WTC11 (cell line): ENCODE data around the gene GATD1.

Source experiments
- ELF4 ChIP-seq: sonication (generic); formaldehyde crosslinking; IDR thresholded peaks from 2 replicates; pipeline ENCODE4 v1.8.1; 2022; ENCODE audit warnings: low read depth, mild to moderate bottlenecking, moderate library complexity, missing genetic modification reagents
- FOXP1 ChIP-seq: sonication (generic); formaldehyde crosslinking; IDR thresholded peaks from 2 replicates; pipeline ENCODE4 v1.8.0; 2022; ENCODE audit warnings: missing genetic modification reagents, mild to moderate bottlenecking, moderate library complexity, borderline replicate concordance
- KAT7 ChIP-seq: sonication (generic); formaldehyde crosslinking; IDR thresholded peaks from 2 replicates; pipeline ENCODE4 v1.8.1; 2023; ENCODE audit warnings: missing genetic modification reagents, mild to moderate bottlenecking, borderline replicate concordance
- MYBL2 ChIP-seq: sonication (generic); formaldehyde crosslinking; IDR thresholded peaks from 2 replicates; pipeline ENCODE4 v1.8.1; 2023; ENCODE audit warnings: mild to moderate bottlenecking, moderate library complexity, missing genetic modification reagents
- NFYB ChIP-seq: sonication (generic); formaldehyde crosslinking; conservative IDR thresholded peaks from 2 replicates; pipeline ENCODE4 v1.8.0; 2022; ENCODE audit warnings: low read depth, missing genetic modification reagents
- NR2C2 ChIP-seq: sonication (generic); formaldehyde crosslinking; IDR thresholded peaks from 2 replicates; pipeline ENCODE4 v1.8.0; 2022; ENCODE audit warnings: mild to moderate bottlenecking, missing genetic modification reagents
- SMAD3 ChIP-seq: sonication (generic); formaldehyde crosslinking; IDR thresholded peaks from 2 replicates; pipeline ENCODE4 v1.8.0; 2022; ENCODE audit warnings: missing genetic modification reagents, mild to moderate bottlenecking, borderline replicate concordance
- TCF7 ChIP-seq: sonication (generic); formaldehyde crosslinking; IDR thresholded peaks from 2 replicates; pipeline ENCODE4 v1.8.0; 2022; ENCODE audit warnings: mild to moderate bottlenecking, low read depth, missing genetic modification reagents, moderate library complexity
- ZNF121 ChIP-seq: sonication (generic); formaldehyde crosslinking; IDR thresholded peaks from 2 replicates; pipeline ENCODE4 v1.8.0; 2023; ENCODE audit warnings: missing genetic modification reagents
- TF ChIP-seq, protein P1 (sequence below): fragments of 200-600 bp; IDR thresholded peaks from 2 replicates; pipeline ENCODE4 v1.8.0; 2022; ENCODE audit warnings: antibody characterized with exemption
- TF ChIP-seq, protein P2 (sequence below): sonication (generic); formaldehyde crosslinking; IDR thresholded peaks from 2 replicates; pipeline ENCODE4 v1.8.0; 2022; ENCODE audit warnings: mild to moderate bottlenecking, missing genetic modification reagents
- TF ChIP-seq, protein P3 (sequence below): sonication (generic); formaldehyde crosslinking; conservative IDR thresholded peaks from 2 replicates; pipeline ENCODE4 v1.8.1; 2022; ENCODE audit warnings: mild to moderate bottlenecking, missing genetic modification reagents
- TF ChIP-seq, protein P4 (sequence below): sonication (generic); formaldehyde crosslinking; IDR thresholded peaks from 2 replicates; pipeline ENCODE4 v1.8.1; 2022; ENCODE audit warnings: missing genetic modification reagents, borderline replicate concordance

DNA sequence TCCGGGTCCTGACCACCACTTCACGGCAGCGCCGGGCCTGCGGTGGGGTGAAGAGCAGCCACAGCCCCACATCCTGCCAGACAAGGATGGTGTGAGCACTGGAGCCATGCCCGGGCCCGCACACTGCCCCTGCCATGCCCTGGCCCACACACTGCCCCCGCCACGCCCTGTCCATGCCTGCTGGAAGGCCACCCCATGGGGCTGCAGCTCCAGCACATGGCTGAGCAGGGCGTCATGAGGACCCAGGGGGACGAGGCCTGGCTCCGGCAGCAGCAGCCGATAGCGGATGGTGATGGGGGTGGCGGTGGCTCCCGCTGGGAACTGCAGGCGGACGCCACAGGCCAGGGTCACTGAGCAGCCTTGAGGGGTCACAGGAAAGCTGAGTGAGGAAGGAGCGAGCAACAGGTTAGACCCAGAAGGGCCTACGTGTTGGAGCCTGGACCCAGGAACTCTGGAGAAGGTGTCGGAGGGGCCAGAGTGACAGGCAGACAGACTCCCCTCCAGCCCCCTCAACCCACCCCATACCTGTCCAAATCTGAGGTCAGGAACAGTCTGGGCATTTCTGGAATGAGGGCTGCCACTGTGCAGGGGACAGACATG lies 24.8 kb upstream of the GATD1 start:
- TF ChIP-seq, protein P1, sequence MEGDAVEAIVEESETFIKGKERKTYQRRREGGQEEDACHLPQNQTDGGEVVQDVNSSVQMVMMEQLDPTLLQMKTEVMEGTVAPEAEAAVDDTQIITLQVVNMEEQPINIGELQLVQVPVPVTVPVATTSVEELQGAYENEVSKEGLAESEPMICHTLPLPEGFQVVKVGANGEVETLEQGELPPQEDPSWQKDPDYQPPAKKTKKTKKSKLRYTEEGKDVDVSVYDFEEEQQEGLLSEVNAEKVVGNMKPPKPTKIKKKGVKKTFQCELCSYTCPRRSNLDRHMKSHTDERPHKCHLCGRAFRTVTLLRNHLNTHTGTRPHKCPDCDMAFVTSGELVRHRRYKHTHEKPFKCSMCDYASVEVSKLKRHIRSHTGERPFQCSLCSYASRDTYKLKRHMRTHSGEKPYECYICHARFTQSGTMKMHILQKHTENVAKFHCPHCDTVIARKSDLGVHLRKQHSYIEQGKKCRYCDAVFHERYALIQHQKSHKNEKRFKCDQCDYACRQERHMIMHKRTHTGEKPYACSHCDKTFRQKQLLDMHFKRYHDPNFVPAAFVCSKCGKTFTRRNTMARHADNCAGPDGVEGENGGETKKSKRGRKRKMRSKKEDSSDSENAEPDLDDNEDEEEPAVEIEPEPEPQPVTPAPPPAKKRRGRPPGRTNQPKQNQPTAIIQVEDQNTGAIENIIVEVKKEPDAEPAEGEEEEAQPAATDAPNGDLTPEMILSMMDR: no peak
- no peak for TF ChIP-seq KAT7 (CRISPR knock-in tag)
- no peak for TF ChIP-seq ZNF121 (CRISPR knock-in tag)
- TF ChIP-seq TCF7 (CRISPR knock-in tag): no peak
- TF ChIP-seq ELF4: no peak
- TF ChIP-seq, protein P2, sequence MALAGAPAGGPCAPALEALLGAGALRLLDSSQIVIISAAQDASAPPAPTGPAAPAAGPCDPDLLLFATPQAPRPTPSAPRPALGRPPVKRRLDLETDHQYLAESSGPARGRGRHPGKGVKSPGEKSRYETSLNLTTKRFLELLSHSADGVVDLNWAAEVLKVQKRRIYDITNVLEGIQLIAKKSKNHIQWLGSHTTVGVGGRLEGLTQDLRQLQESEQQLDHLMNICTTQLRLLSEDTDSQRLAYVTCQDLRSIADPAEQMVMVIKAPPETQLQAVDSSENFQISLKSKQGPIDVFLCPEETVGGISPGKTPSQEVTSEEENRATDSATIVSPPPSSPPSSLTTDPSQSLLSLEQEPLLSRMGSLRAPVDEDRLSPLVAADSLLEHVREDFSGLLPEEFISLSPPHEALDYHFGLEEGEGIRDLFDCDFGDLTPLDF (CRISPR knock-in tag): no peak
- TF ChIP-seq NFYB (CRISPR knock-in tag): no peak
- no peak for TF ChIP-seq SMAD3 (CRISPR knock-in tag)
- no peak for TF ChIP-seq NR2C2
- TF ChIP-seq, protein P3, sequence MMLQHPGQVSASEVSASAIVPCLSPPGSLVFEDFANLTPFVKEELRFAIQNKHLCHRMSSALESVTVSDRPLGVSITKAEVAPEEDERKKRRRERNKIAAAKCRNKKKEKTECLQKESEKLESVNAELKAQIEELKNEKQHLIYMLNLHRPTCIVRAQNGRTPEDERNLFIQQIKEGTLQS (CRISPR knock-in tag): no peak
- TF ChIP-seq FOXP1 (CRISPR knock-in tag): no peak
- no peak for TF ChIP-seq MYBL2 (CRISPR knock-in tag)
- TF ChIP-seq, protein P4, sequence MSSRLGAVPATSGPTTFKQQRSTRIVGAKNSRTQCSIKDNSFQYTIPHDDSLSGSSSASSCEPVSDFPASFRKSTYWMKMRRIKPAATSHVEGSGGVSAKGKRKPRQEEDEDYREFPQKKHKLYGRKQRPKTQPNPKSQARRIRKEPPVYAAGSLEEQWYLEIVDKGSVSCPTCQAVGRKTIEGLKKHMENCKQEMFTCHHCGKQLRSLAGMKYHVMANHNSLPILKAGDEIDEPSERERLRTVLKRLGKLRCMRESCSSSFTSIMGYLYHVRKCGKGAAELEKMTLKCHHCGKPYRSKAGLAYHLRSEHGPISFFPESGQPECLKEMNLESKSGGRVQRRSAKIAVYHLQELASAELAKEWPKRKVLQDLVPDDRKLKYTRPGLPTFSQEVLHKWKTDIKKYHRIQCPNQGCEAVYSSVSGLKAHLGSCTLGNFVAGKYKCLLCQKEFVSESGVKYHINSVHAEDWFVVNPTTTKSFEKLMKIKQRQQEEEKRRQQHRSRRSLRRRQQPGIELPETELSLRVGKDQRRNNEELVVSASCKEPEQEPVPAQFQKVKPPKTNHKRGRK (CRISPR knock-in tag): no peak
